H1 (cell line): ENCODE measurements around the gene GPNMB. TPM values are rescaled to one million over a fixed set of nuclear protein-coding genes. Genes with fewer than 3 reads are reported as not detected.

Source experiments
- CTCF ChIA-PET: fragments of 300-600 bp; sonication (Branson Sonifier 250); formaldehyde crosslinking; loops from one replicate; lab custom pipeline; 2021; ENCODE audit not compliant: partially characterized antibody; lab: Charles Lee
- POLR2A ChIA-PET: fragments of 300-600 bp; sonication (Branson Sonifier 250); formaldehyde crosslinking; loops from one replicate; lab custom pipeline; 2021; ENCODE audit warnings: inconsistent platforms; ENCODE audit not compliant: partially characterized antibody; lab: Charles Lee
- DNase-seq, 2 experiments: peaks; one replicate each; pipeline versions ENCODE4 v3.0.0 to v3.0.0-alpha.2; 2010 to 2022; ENCODE audit warnings: low spot score in 2 of 2, low read depth in 1 of 2, mixed read lengths in 1 of 2
- FAIRE-seq: peaks from 2 replicates; lab custom pipeline; 2011; peaks lifted over from hg19 to GRCh38; lab: Jason Lieb, UNC
- H2AFZ ChIP-seq: 2 replicates; pipeline ENCODE4 v1.8.1; 2012; ENCODE audit warnings: low read length, inconsistent platforms
- H2AK5ac ChIP-seq: 2 replicates; pipeline ENCODE4 v1.6.1; 2013; ENCODE audit warnings: low read depth, low read length
- H2BK120ac ChIP-seq: replicated peaks from 2 replicates; pipeline ENCODE3; 2013; ENCODE audit warnings: low read depth, low read length, inconsistent platforms
- H2BK12ac ChIP-seq: 2 replicates; pipeline ENCODE4 v1.6.1; 2013; ENCODE audit warnings: low read depth, low read length
- H2BK15ac ChIP-seq: 2 replicates; pipeline ENCODE4 v1.6.1; 2013; ENCODE audit warnings: low read length
- H2BK20ac ChIP-seq: 2 replicates; pipeline ENCODE4 v1.6.1; 2013; ENCODE audit warnings: low read length
- H2BK5ac ChIP-seq: 2 replicates; pipeline ENCODE4 v1.6.1; 2013; ENCODE audit warnings: low read depth, low read length
- H3K14ac ChIP-seq: 2 replicates; pipeline ENCODE4 v1.6.1; 2013; ENCODE audit warnings: inconsistent platforms; ENCODE audit not compliant: insufficient read length
- H3K18ac ChIP-seq: 2 replicates; pipeline ENCODE4 v1.6.1; 2013; ENCODE audit warnings: low read length; ENCODE audit errors: extremely low read depth
- H3K23ac ChIP-seq: 2 replicates; pipeline ENCODE4 v1.6.1; 2013; ENCODE audit warnings: inconsistent platforms; ENCODE audit not compliant: insufficient read length
- H3K23me2 ChIP-seq: 2 replicates; pipeline ENCODE4 v1.6.1; 2013; ENCODE audit warnings: low read depth, low read length
- H3K27ac ChIP-seq: 2 replicates; pipeline ENCODE4 v1.6.1; 2011; ENCODE audit warnings: low read depth, low read length, inconsistent platforms
- H3K27me3 ChIP-seq, 4 experiments: replicated peaks in 1 of 4; 1 replicate in 1 of 4; 2 replicates in 3 of 4; pipeline versions ENCODE4 v1.6.1 to v1.8.1; 2011 to 2013; ENCODE audit warnings: low read length in 3 of 4, mild to moderate bottlenecking in 3 of 4, inconsistent platforms in 2 of 4, mixed read lengths in 2 of 4, moderate library complexity in 1 of 4; ENCODE audit not compliant: control insufficient read depth in 3 of 4, insufficient read depth in 3 of 4; ENCODE audit errors: extremely low read depth in 1 of 4
- H3K36me3 ChIP-seq, 4 experiments: 2 replicates each; pipeline versions ENCODE4 v1.6.1 to v1.8.1; 2011 to 2013; ENCODE audit warnings: mild to moderate bottlenecking in 4 of 4, low read length in 3 of 4, moderate library complexity in 2 of 4, control low read depth in 1 of 4, inconsistent platforms in 1 of 4; ENCODE audit not compliant: insufficient read depth in 4 of 4, control insufficient read depth in 2 of 4
- H3K4ac ChIP-seq: replicated peaks from 2 replicates; pipeline ENCODE3; 2013; ENCODE audit warnings: low read length, low read depth, mixed read lengths, inconsistent platforms; ENCODE audit not compliant: insufficient read length
- H3K4me1 ChIP-seq, 4 experiments: replicated peaks in 1 of 4; 1 replicate in 1 of 4; 2 replicates in 3 of 4; pipeline versions ENCODE4 v1.6.1 to v1.8.1; 2011 to 2013; ENCODE audit warnings: low read length in 3 of 4, inconsistent platforms in 2 of 4, mixed read lengths in 1 of 4; ENCODE audit not compliant: insufficient read depth in 4 of 4, control insufficient read depth in 3 of 4
- H3K4me2 ChIP-seq, 2 experiments: 2 replicates each; pipeline versions ENCODE4 v1.6.1 to v1.8.1; 2011 to 2013; ENCODE audit warnings: low read depth in 2 of 2, low read length in 2 of 2, control low read depth in 1 of 2, inconsistent platforms in 1 of 2, mild to moderate bottlenecking in 1 of 2; ENCODE audit not compliant: insufficient read depth in 1 of 2
- H3K4me3 ChIP-seq, 4 experiments: fragments of 200-600, 300-600 bp in 1 of 4; sonication (generic), shearing (Covaris generic), sonication (Bioruptor Twin) in 1 of 4; 2 replicates each; pipeline versions ENCODE4 v1.5.1 to v1.8.1; 2011 to 2016; ENCODE audit warnings: low read length in 4 of 4, low read depth in 3 of 4, control low read depth in 2 of 4, inconsistent platforms in 2 of 4, mild to moderate bottlenecking in 2 of 4, mixed read lengths in 1 of 4, moderate library complexity in 1 of 4; ENCODE audit not compliant: insufficient read depth in 2 of 4; ENCODE audit errors: extremely low read depth in 1 of 4
- H3K56ac ChIP-seq: replicated peaks from 2 replicates; pipeline ENCODE3; 2013; ENCODE audit warnings: low read depth, mild to moderate bottlenecking, mixed read lengths, low read length, inconsistent platforms; ENCODE audit not compliant: insufficient read length
- H3K79me1 ChIP-seq: 2 replicates; pipeline ENCODE4 v1.6.1; 2013; ENCODE audit warnings: low read depth, low read length, control low read depth
- H3K79me2 ChIP-seq, 2 experiments: 2 replicates each; pipeline versions ENCODE4 v1.6.1 to v1.8.1; 2012 to 2013; ENCODE audit warnings: low read length in 2 of 2, mild to moderate bottlenecking in 2 of 2, inconsistent platforms in 1 of 2; ENCODE audit not compliant: insufficient read depth in 2 of 2, control insufficient read depth in 1 of 2
- H3K9ac ChIP-seq, 4 experiments: replicated peaks in 1 of 4; 1 replicate in 1 of 4; 2 replicates in 3 of 4; pipeline versions ENCODE4 v1.6.1 to v1.8.1; 2011 to 2013; ENCODE audit warnings: low read depth in 3 of 4, low read length in 3 of 4, control low read depth in 2 of 4, mild to moderate bottlenecking in 2 of 4, moderate library complexity in 2 of 4, inconsistent platforms in 1 of 4; ENCODE audit errors: extremely low read depth in 1 of 4
- H3K9me3 ChIP-seq, 2 experiments: 2 replicates each; pipeline versions ENCODE4 v1.6.1 to v1.8.1; 2012 to 2013; ENCODE audit warnings: mild to moderate bottlenecking in 2 of 2, moderate library complexity in 2 of 2, control low read depth in 1 of 2, inconsistent platforms in 1 of 2, low read depth in 1 of 2, low read length in 1 of 2, mixed read lengths in 1 of 2; ENCODE audit not compliant: insufficient read depth in 2 of 2
- H4K20me1 ChIP-seq, 2 experiments: replicated peaks in 1 of 2; 2 replicates each; pipeline versions ENCODE3 to v1.8.1; 2011 to 2013; ENCODE audit warnings: inconsistent platforms in 2 of 2, low read length in 2 of 2, mild to moderate bottlenecking in 1 of 2; ENCODE audit not compliant: insufficient read depth in 2 of 2, control insufficient read depth in 1 of 2
- H4K5ac ChIP-seq: 2 replicates; pipeline ENCODE4 v1.6.1; 2013; ENCODE audit warnings: low read length, low read depth, mixed read lengths, inconsistent platforms; ENCODE audit not compliant: insufficient read length
- H4K8ac ChIP-seq: 2 replicates; pipeline ENCODE4 v1.8.0; 2013; ENCODE audit warnings: mild to moderate bottlenecking, moderate library complexity, low read length, inconsistent platforms; ENCODE audit not compliant: insufficient read depth; ENCODE audit errors: extremely low read depth
- H4K91ac ChIP-seq: replicated peaks from 2 replicates; pipeline ENCODE3; 2013; ENCODE audit warnings: low read length, mixed read lengths, inconsistent platforms; ENCODE audit not compliant: insufficient read length
- ASH2L ChIP-seq: fragments of 200-600, 300-600 bp; sonication (generic); IDR thresholded peaks from one replicate; pipeline ENCODE4 v1.7.1; 2017; ENCODE audit warnings: low read length
- ATF3 ChIP-seq: IDR thresholded peaks from 2 replicates; pipeline ENCODE4 v1.6.1; 2011; ENCODE audit warnings: low read depth, mild to moderate bottlenecking, low read length; ENCODE audit not compliant: insufficient read depth
- BACH1 ChIP-seq: IDR thresholded peaks from 2 replicates; pipeline ENCODE4 v1.6.1; 2012; ENCODE audit warnings: low read length, improper control_type of control experiment
- CBX5 ChIP-seq: fragments of 300-800, 300-1000 bp; sonication (generic); IDR thresholded peaks from 2 replicates; pipeline ENCODE4 v1.7.1; 2016; ENCODE audit warnings: antibody characterized with exemption, low read length, low read depth
- EP300 ChIP-seq, 2 experiments: IDR thresholded peaks; 1 replicate in 1 of 2; 2 replicates in 1 of 2; pipeline ENCODE4 v1.6.1; 2011 to 2012; ENCODE audit warnings: low read depth in 2 of 2, low read length in 2 of 2, mild to moderate bottlenecking in 2 of 2, borderline replicate concordance in 1 of 2, inconsistent platforms in 1 of 2, moderate library complexity in 1 of 2
- FOSL1 ChIP-seq: IDR thresholded peaks from 2 replicates; pipeline ENCODE4 v1.6.1; 2011; ENCODE audit warnings: mild to moderate bottlenecking, low read depth, low read length, moderate library complexity; ENCODE audit not compliant: insufficient read depth
- KDM5A ChIP-seq: fragments of 200-600 bp; IDR thresholded peaks from 2 replicates; pipeline ENCODE4 v1.7.1; 2012; ENCODE audit warnings: mild to moderate bottlenecking, low read length, inconsistent platforms, mixed read lengths
- NRF1 ChIP-seq: IDR thresholded peaks from 2 replicates; pipeline ENCODE4 v1.6.1; 2011; ENCODE audit warnings: mild to moderate bottlenecking, low read depth, low read length, improper control_type of control experiment
- POLR2A ChIP-seq, 2 experiments: IDR thresholded peaks; 1 replicate in 1 of 2; 2 replicates in 1 of 2; pipeline ENCODE4 v1.6.1; 2011; ENCODE audit warnings: low read depth in 2 of 2, low read length in 2 of 2, mild to moderate bottlenecking in 2 of 2; ENCODE audit errors: control extremely low read depth in 1 of 2
- RXRA ChIP-seq: IDR thresholded peaks from 2 replicates; pipeline ENCODE4 v1.6.1; 2011; ENCODE audit warnings: low read depth, mild to moderate bottlenecking, low read length, moderate library complexity; ENCODE audit not compliant: insufficient read depth
- SIRT6 ChIP-seq: IDR thresholded peaks from one replicate; pipeline ENCODE4 v1.7.1; 2012; ENCODE audit warnings: low read length, inconsistent platforms
- SIX5 ChIP-seq: IDR thresholded peaks from 2 replicates; pipeline ENCODE4 v1.6.1; 2011; ENCODE audit warnings: mild to moderate bottlenecking, low read depth, low read length
- SRF ChIP-seq: IDR thresholded peaks from 2 replicates; pipeline ENCODE4 v1.6.1; 2011; ENCODE audit warnings: mild to moderate bottlenecking, low read depth, low read length, moderate library complexity
- TCF12 ChIP-seq: IDR thresholded peaks from 2 replicates; pipeline ENCODE4 v1.6.1; 2011; ENCODE audit warnings: low read depth, mild to moderate bottlenecking, low read length
- WGBS, 2 experiments: shearing (Covaris generic) in 1 of 2; methylation state at CpG; one replicate each; pipeline versions ENCODE4 v1.1.6 to v1.1.7; 2013 to 2015; ENCODE audit warnings: low lambda C conversion rate in 2 of 2, mixed read lengths in 2 of 2, inconsistent platforms in 1 of 2, low coverage in 1 of 2, missing lambda C conversion rate in 1 of 2; ENCODE audit not compliant: insufficient replicate concordance in 2 of 2, insufficient coverage in 1 of 2, insufficient read length in 1 of 2; ENCODE audit errors: extremely low coverage in 1 of 2, missing lambda C conversion rate in 1 of 2; 5-methylcytosine and 5-hydroxymethylcytosine counted together
- polyA plus RNA-seq, 7 experiments: library from polyadenylated mRNA; depleted of rRNA in 3 of 7; stranded (reverse) in 5 of 7; unstranded in 2 of 7; fragments of >200 nt in 5 of 7; fragments of 200-250 nt in 2 of 7; gene quantifications; 1 replicate in 5 of 7; 2 replicates in 1 of 7; 4 replicates in 1 of 7; pipeline versions ENCODE4 v1.2.1 to v1.2.3, GENCODE V29; 2011 to 2013; ENCODE audit warnings: missing spikeins in 2 of 7, mixed read lengths in 2 of 7
- total RNA-seq: library from RNA; stranded (reverse); fragmentation: NEBNext Ultra II Directional; extraction: Animal tissue kit (Norgen Biotek cat#: 25700); gene quantifications from 2 replicates; pipeline ENCODE4 v1.2.1, GENCODE V29; 2021

GPNMB gene
- total and polyA plus RNA-seq, 2 of the 8 experiments (the other 6 are each of a cell fraction or from before 2014, with no cell fraction given): 1.1 to 1.4 TPM

GRCh38 chr7:23238983-23239652, 7.5 kb upstream of the GPNMB start:
- no peak overlapping the region for H2AFZ ChIP-seq
- H3K23me2 ChIP-seq: no peaks in the 10 kb centered on the region
- H3K4me3 ChIP-seq: no peak overlapping the region
- no peak for DNase-seq
- H2BK5ac ChIP-seq: no peak overlapping the region
- no peak overlapping the region for H2BK12ac ChIP-seq
- no peaks in the 10 kb centered on the region for H4K20me1 ChIP-seq
- no peak overlapping the region for H3K18ac ChIP-seq
- no peaks in the 10 kb centered on the region for H3K79me2 ChIP-seq
- no peaks in the 10 kb centered on the region for H3K79me1 ChIP-seq
- H3K27ac ChIP-seq: no peak overlapping the region
- 93% methylated on average over 11 of the region's 11 CpGs; no CpG with 5 or more reads in 1 of the 2 experiments for WGBS, 2 experiments
- no peak overlapping the region for H3K14ac ChIP-seq
- no peak overlapping the region for H4K8ac ChIP-seq
- no peak overlapping the region for H3K9ac ChIP-seq
- H2BK15ac ChIP-seq: no peak overlapping the region
- no peak overlapping the region for H3K56ac ChIP-seq
- no peak overlapping the region for H2BK20ac ChIP-seq
- H3K4me1 ChIP-seq: no peaks in the 10 kb centered on the region
- FAIRE-seq: no peak
- ChIA-PET CTCF (interaction anchor here (0.6 kb wide), 1 partner anchor 49 kb away, joined by 3 read pairs; no protein-coding TSS in a partner anchor), POLR2A (no interaction called here)
- no peak overlapping the region for H3K23ac ChIP-seq
- H3K36me3 ChIP-seq: no peaks in the 10 kb centered on the region
- no peak overlapping the region for H4K91ac ChIP-seq
- H3K27me3 ChIP-seq: no peaks in the 10 kb centered on the region
- no peak overlapping the region for H2AK5ac ChIP-seq
- no peaks in the 10 kb centered on the region; a peak in 1 of 4 replicates for H3K9me3 ChIP-seq
- H3K4me2 ChIP-seq: no peak overlapping the region
- no peak overlapping the region for H3K4ac ChIP-seq
- no peak overlapping the region for H2BK120ac ChIP-seq
- no peak overlapping the region for H4K5ac ChIP-seq
- no peak for TF ChIP-seq ATF3
- TF ChIP-seq POLR2A (IDR thresholded peaks at IDR 0.05; ENCODE audit: control extremely low read depth in 1 of 2, low read depth in 2 of 2, low read length in 2 of 2): no peak
- TF ChIP-seq CBX5: no peak
- TF ChIP-seq FOSL1: no peak
- no peak for TF ChIP-seq EP300 (IDR thresholded peaks at IDR 0.05; ENCODE audit: borderline replicate concordance in 1 of 2, low read depth in 2 of 2, low read length in 2 of 2)
- TF ChIP-seq TCF12: no peak
- TF ChIP-seq SIX5: no peak
- no peak for TF ChIP-seq RXRA
- no peak for TF ChIP-seq SRF
- TF ChIP-seq NRF1: no peak
- TF ChIP-seq KDM5A: no peak
- no peak for TF ChIP-seq SIRT6
- TF ChIP-seq ASH2L: no peak
- no peak for TF ChIP-seq BACH1
